ENCODE results near the gene C8A.

The C8A gene

GRCh38 chr1:56927986-56928385, 73.4 kb downstream of the C8A start:
- DNase-seq: no peak

GRCh38 chr1:56929492-56929891, 74.9 kb downstream of the C8A start:
- DNase-seq: no peak

DNA sequence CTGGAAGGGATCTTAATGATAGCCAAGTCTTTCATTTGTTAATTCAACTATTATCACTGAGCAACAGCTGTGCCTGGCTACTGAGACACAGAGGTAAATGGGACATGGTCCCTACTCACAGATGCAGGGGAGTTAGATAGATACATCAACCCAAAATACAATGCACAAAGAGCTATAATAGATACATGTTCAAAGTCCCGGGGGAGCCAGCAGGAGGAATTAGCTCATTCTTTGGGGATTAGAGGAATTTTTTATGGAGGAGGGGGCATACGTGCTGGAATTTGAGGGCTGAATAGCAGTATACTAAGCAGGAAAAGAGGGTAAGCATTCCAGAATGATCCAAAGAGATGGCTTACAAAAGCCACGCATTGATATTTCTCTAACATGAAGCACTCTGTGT, 76.6 kb downstream of the C8A start:
- no peak for DNase-seq

DNA sequence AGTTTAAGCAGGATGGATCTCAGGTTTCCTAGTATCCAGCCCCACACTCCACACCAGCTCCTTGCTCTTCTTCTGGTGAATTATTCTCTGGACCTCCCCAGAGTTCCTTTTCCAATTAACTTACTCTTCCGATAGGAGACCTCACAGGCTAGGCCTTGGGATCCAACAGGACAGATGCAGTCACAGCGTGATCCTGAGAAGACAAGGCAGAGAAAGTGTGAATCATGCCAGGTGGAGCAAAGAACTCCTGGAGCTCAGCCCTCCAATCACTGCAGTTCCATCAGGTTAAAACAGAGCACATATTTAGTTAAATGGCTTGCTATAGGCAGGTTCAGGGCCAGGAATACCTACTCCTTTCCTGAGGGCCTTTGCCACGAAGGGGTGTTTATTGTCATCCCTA, 77.1 kb downstream of the C8A start:
- no peak for DNase-seq

DNA sequence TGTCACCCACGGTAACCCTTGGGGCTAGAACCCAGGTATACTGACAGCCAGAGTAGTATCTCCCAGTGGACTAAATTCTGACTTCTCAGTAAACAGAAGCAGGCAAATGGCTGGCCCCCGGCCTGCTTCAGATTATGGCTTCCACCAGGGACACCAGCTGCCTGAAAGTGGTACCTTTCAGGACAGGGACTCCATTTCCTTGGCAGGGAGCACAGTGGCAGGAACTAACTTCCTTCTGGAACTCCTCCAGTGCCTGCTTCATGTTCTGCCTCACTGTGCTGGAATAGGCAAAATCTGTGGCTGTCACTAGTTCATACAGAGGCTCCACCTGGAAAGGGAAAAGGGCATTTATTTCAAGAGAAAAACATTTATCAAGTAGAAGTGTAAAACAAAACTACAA, 78.6 kb downstream of the C8A start:
- DNase-seq: no peak

DNA sequence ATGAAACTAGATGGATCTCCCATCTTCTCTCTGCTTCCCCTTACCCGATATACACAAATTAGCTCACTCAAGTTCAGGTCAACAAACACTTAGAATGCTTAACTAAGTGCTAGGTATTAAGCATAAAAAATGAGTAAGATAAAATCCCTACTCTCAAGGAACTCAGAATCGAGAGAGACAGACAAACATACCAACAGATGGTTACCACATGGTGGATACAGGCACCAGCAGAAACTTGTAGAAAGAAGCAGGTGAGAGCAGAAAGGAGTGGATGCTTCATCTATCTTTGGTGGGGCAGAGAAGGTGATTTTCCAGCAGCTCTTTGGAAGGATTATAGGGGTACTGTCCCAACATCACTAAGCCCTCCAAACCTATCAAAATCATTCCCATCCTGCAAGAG, 79.0 kb downstream of the C8A start:
- no peak for DNase-seq

- DNase-seq: peak in 1 of 2 experiments; percentile 3
These were observed 79.9 kb downstream of the C8A start for GRCh38 chr1:56934430-56935060.

DNA sequence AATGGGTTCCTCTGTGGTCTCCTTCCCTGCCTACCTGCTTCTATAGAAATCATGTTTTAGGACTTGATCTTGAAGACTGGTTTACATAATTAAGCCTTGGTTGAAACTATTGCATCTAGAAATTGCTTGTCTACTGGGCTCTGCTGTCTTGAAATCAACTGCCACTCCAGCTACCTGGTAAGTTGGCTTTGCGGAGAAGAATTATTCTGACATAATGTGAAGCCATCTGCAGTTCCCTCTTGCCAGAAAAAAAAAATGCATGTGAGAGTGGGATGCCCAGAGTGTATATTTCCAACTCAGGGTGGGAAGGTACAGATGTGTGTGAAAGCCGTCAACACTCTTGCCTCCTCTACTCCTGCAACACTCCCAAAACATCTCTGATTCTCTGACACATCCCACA, 84.0 kb downstream of the C8A start:
- no peak for DNase-seq

- peak; percentile 26 to 54 for DNase-seq
These were observed 84.6 kb downstream of the C8A start for GRCh38 chr1:56939209-56939608.

DNA sequence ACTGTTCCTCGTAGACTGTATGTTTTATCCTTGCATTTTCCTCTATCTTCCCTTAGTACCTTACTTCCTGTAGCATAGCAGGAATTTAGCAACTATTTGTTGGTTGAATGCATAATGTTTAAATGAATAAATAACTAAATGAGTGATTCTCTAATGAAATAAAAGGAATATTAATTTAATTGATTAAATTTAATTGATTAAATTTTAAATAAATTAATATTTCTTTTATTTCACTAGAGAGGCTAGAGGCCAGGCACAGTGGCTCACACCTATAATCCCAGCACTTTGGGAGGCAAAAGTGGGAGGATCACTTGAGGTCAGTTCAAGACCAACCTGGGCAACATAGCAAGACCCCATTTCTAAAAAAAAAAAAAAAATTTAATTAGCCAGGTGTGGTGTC, 85.4 kb downstream of the C8A start:
- DNase-seq: no peak

GRCh38 chr1:56948403-56949023, 93.9 kb downstream of the C8A start:
- DNase-seq: no peak

GRCh38 chr1:56952501-56952900, 97.9 kb downstream of the C8A start:
- no peak for DNase-seq

- DNase-seq: no peak
These were observed 98.8 kb downstream of the C8A start for GRCh38 chr1:56953386-56953785.

GRCh38 chr1:56954664-56955063, 100.1 kb downstream of the C8A start:
- no peak for DNase-seq

GRCh38 chr1:56957931-56958330, 103.3 kb downstream of the C8A start:
- DNase-seq: no peak

DNA sequence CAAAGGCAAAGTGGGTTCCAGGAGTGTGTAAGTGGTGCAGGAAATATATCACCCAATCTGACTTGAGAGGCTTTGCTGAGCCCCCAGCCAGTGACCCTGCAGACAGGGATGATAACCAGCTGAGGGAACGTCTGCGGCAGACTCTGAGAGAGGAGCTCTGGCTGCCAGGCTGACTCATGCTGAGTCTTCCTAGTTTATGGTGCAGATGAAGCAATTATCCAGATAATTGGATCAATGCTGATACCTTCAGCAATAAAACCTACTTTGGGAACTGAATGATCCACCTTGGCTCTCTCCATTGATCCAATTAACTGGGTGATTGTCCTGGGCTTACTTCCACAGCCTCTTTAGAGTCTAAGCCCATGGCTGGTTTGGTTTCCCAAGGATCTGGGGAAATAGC, 103.9 kb downstream of the C8A start:
- DNase-seq: no peak

DNA sequence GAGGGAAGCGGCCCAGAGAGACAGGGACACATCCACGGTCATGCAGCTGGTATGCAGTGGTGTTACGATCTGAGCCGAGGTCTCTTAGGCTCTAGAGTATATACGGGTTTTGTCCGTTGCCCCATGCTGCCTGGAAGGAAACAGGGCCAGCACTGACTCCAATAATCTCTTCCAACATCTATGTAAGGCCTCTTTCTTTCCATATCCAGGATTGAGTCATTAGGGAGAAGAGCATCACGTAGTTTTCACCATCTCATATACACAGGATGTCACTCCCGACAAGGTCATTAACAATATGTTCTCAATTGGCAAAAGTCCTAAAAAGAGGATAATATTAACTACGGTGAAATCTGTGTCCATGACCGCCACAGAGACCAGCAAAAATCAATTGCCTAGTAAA, 106.8 kb downstream of the C8A start:
- no peak for DNase-seq

DNA sequence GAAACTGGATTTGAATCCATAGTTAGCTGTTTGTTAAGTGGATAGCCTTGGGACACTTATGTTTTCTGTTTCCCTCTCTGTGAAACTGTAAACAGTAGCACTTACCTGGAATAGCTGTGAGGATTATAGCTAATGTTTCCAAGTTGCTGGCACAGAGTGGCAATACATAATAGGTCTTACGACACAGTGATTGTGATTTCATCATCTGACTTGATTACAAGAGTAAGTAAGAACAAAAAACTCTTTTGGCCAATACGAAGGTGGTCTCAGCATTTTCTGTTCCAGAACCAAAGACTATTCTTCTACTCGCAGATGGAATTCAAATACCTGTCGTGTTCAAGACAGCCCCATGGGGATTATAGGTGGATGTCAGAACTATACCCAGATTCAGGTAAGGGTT, 109.1 kb downstream of the C8A start:
- no peak for DNase-seq

DNA sequence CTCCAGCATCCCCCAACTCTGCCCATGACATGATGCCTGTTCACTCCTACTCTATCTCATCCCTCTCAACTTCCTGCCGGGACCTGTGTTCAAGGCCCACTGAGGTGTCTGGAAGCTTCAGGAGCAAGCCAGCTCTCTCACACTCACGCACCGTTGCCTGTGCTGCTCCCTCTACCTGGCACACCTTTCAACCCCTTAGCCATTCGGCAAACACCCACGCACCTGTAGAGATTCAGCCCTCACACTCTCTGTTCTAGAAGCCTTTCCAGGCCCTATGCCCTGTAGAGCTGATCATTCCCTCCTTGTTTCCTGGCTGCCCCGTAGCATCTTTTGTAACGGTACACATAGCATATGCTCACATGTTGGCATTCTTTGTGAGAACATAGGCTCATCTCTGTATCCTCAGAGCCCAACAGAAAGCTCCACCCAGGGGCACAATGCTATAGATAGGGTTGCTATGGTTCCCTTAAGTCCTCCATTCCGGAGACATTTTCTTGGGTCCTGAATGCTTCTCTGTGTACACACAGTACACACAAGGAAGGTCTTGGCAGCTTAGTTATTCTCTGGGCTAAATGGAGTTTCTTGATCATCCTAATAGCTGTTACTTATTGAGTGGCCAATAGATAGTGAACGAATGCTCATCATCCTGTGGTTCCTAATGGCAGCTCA, 109.9 kb downstream of the C8A start:
- DNase-seq: no peak

DNA sequence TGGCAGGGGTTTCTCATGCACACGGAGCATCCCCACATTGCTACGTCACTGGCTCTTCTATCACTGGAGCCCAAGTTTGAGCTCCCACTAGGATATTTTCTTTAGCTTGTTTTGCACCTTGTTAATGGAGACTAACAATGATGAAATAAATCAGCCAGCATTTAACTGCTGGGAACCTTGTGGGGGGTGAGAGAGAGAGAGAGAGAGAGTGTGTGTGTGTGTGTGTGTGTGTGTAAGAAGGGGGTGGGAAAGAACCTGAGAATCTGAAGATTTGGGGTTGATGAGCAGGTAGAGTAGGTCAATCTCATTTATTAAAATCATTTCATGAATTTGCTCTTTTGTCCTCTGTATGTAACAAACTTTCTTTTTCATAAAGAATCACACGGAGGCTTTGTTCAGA, 110.6 kb downstream of the C8A start:
- no peak for DNase-seq

- DNase-seq: no peak
These were observed 111.5 kb downstream of the C8A start, which contains the start of gene C8B for GRCh38 chr1:56965916-56966697. TSS of gene C8B (minus strand) at chr1:56966015. CDS start at chr1:56965948, 67 bp downstream.

- no peak for DNase-seq
These were observed 112.1 kb downstream of the C8A start for GRCh38 chr1:56966698-56966999.

GRCh38 chr1:56967355-56967754, 112.8 kb downstream of the C8A start:
- DNase-seq: no peak
